Activated T-cell treated with anti-CD3 and anti-CD28 coated beads, Interleukin-2, amount 50 U/mL, for 1 hour (primary cell): ENCODE measurements around the gene SERPINA10.
"Not testable (repeated sequence)": the region's sequence is repeated elsewhere in the genome, so short reads cannot be mapped to it uniquely, and the experiment has no call there.

Experiments
- DNase-seq: peaks from one replicate; pipeline ENCODE4 v3.0.0-alpha.2; 2020

SERPINA10 gene

DNA sequence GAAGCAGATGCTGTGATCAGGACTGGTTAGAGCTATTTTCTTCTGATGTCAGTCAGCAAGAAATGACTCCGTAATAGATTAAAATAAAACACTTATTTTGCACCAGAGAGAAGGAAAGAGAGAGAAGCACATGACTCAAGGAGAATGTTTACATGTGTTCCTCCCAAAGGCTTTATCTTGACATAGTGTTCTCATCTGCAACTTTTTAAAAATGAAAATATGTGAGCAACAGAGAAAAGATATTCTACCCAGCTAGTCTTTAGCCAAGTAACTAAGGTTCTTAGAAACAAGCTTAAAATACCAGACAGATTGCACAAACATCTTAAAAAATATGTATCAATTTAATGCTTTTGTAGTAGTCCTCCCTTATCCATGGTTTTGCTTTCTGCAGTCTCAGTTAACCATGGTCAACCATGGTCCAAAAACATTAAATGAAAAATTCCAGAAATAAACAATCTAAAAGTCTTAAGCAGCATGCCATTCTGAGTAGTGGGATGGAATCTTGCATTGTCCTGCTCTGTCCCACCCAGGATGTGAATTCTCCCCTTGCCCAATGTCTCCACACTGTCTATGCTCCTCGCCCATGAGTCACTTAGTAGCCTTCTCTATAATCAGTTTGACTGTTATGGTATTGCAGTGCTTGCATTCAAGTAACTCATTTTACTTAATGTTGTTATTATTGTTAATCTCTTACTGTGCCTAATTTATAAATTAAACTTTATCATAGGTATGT is 9.9 kb downstream of the SERPINA10 start:
- DNase-seq = no peak

DNA sequence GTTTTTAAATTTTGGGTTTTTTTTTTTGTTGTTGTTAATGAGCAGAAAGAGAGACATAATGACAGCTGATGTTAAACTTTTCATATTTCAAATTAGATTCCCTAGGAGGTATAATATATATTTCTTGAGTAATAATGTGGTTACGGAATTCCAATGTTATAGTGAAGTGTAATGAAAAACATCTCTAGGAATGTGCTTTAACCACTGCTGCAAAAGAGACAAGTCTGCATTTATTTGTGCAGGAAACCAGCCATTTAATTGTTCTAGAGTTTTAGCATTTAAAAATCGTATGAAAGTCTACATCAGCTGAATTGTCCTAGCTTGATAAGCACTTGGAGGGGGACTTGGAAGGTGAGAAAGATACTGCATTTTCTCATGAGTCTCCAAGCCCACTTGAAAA is 14.3 kb downstream of the SERPINA10 start:
- DNase-seq = no peak

DNA sequence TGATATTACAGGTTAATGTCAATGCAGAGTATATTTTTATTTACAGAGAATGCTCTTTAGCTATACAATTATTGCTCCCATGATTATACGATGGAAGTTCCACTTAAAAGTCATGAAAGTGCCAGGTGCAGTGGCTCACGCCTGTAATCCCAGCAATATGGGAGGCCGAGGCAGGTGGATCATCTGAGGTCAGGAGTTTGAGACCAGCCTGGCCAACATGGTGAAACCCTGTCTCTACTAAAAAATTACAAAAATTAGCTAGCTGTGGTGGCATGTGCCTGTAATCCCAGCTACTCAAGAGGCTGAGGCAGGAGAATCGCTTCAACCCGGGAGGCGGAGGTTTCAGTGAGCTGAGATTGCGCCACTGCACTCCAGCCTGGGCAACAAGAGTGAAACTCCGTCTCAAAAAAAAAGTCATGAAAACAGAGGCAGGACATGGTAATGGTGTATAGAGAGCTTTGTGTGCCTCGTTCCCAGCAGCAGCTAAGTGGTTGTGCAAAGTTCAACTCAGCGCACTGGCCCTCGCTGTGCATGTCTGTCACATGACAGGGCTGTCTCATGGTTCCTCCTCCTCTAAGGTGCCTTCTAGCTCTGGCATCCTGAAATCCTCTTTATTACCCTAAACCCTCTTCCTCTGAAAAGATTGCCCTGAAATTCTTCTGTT is 16.0 kb downstream of the SERPINA10 start:
- not testable (repeated sequence) for DNase-seq

DNA sequence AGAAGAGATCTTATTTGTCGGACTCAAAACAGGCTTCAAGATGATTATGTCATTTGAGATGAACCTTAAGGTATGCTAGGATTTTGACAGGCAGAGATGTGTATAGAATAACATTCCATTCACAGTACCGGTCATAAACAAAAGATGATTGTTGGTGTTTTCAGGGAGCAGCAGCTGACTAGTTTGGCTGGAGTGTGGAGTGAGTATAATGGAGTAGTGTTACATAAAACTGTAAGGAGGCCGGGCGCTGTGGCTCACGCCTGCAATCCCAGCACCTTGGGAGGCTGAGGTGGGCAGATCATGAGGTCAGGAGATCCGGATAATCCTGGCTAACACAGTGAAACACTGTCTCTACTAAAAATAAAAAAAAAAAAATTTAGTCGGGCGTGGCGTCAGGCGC is 23.9 kb downstream of the SERPINA10 start:
- no peak for DNase-seq

DNA sequence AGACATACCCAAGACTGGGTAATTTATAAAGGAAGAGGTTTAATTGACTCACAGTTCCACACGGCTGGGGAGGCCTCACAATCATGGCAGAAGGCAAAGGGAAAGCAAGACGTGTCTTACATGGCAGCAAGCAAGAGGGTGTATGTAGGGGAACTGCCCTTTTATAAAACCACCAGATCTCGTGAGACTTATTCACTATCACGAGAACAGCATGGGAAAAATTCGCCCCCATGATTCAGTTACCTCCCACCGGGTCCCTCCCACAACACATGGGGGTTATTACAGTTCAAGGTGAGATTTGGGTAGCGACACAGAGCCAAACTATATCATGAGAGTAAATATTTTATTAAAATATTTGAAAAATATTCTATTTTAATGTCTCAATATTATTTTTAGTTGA is 24.5 kb downstream of the SERPINA10 start:
- not testable (repeated sequence) for DNase-seq

DNA sequence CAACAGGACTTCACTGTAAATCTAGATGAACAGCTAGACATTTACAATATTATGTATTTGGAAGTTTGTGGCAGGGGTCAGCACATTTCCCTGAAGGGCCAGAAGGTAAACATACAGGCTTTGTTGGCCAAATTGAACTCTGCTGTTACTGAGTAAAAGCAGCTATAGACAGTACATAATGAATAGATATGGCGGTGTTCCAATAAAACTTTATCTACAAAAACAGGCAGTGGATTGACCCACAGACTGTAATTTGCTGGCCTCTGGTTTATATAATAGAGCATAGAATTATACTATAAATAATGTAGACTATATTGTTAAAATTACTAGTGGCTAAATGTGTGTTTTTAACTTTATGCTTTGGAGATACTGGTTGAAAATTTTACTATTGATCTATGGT is 25.7 kb downstream of the SERPINA10 start:
- no peak for DNase-seq

DNA sequence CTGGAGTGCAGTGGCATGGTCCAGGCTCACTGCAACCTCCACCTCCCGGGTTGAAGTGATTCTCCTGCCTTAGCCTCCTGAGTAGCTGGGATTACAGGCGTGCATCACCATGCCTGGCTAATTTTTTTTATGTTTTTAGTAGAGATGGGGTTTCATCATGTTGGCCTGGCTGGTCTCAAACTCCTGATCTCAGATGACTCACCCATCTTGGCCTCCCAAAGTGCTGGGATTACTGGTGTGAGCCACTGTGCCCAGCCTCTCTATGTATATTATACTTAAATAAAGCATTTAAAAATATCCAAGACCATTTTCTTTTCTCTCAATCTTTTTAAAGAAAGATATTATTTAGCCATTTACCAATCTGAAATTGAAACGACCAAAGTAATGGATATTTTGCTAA is 28.9 kb downstream of the SERPINA10 start:
- not testable (repeated sequence) for DNase-seq

DNA sequence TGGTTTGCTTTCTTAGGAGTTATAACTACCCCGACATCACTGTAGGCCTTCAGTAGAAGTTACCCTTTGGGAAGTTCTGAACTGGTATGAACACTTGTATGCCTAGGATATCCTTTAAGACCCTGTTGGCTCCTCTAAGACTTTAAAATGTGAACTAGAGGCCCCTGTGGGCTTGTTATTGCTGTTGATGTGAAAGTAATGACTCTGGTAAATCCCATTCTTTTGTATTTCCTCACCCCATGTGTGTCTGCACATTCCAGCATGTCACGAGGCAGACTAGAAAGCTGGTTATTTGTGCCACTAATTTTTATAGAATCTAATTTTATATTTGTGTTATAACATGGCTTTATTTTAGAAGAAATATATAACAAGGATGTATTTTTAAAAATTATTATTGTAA is 48.9 kb downstream of the SERPINA10 start:
- DNase-seq = no peak

DNA sequence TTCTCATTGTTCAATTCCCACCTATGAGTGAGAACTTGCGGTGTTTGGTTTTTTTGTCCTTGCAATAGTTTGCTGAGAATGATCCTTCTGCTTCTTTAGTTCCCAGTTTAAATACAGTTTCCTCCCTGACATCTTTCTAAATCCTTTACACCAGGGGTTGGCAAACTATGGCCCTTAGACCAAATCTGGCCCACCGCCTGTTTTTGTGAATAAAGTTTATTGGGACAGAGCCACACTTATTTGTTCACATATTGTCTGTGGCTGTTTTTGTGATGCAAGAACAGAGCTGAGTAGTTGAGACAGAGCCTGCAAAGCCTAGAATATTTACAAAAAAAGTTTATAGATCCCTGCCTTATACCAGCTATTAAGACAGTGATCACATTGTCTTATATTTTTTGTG is 53.7 kb downstream of the SERPINA10 start:
- DNase-seq = no peak

DNA sequence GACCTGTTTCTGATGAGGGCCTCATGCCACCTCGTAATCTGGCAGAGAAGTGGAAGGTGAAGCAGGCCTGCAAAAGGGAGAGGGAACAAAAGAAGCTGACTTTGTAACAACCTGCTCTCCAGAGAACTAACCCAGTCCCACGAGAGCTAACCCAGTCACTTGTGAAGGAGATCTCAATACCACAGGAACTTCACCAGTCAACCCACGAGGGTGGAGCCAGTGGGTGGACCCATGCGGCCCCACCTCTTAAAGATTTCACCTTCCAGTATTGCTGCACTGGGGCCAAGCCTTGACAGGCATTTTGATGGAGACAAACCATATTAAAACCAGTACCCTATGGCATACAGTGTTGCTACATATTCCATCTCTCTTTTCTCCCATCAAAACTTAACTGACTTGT is 55.1 kb downstream of the SERPINA10 start:
- DNase-seq = no peak

DNA sequence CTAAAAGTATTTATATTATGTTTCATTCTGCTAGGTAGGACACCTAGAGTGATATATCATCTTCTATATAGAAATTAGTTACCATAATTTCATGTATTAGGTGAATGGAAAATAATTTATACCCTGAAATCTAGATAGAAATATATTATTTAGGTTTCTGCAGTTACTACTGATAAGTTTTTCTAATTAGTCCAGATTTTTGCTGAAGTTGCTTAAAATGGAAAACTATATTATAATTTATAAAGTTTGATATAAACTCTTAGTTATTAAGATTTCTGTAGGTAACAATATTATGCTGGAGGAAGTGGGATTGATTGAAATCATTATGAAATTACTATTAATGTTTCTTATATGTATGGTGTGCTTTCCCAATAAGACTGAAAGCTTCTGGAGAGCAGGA is 56.0 kb downstream of the SERPINA10 start:
- no peak for DNase-seq
